GM21529 (cell line): ENCODE results near the gene SERPINA9.
"Not testable (repeated sequence)": the region's sequence is repeated elsewhere in the genome, so short reads cannot be mapped to it uniquely, and the experiment has no call there.

Source experiments
- ATAC-seq: cut with Tn5 transposase; IDR thresholded peaks from one replicate; pipeline ENCODE4 v1.9.1; 2021; ENCODE audit not compliant: unreplicated experiment

SERPINA9 gene

DNA sequence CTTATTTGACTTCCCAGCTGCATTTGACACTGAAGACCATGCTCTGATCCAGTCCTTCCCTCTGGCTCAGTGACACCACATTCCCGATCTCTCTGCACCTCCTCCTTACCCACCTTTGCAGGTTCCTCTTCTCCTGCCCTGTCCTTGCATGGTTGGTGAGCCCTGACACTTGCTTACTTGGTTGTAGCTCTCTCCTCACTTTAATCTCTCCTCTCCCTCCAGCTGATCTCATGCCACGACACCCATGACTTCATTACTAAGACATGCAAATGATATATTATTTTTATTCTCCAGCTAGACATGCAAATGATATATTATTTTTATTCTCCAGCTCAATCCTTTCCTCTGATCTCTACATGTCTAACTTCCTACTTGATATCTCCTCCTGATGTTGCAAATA is at the start of gene SERPINA9:
TSS of gene SERPINA9 (minus strand) at position 175 of the 400 bp plus-strand sequence. CDS start 6,357 bp downstream, outside the sequence.
- ATAC-seq: no peak

DNA sequence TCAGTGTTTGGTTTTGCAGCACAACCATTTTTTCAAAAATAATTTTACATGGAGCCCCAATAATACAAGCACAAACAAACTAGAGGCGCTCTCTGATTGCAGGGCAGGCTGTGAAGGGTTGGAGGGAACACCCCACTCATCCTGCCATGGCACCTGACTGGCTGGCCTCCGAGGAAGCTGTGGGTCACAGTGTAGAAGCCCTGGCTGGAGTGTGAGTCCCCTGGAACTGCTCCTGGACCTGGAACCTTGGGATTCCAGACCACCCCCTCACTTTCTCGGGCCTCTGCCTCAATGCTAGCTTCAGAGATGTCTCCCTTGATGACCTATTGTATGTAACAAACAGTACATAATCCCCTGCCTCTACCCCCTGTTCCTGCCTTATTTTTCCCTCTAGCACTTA is 48.1 kb upstream of the SERPINA9 start:
- no peak for ATAC-seq

- ATAC-seq: no peak
Measured at GRCh38 chr14:94523265-94523664, 47.3 kb upstream of the SERPINA9 start.

DNA sequence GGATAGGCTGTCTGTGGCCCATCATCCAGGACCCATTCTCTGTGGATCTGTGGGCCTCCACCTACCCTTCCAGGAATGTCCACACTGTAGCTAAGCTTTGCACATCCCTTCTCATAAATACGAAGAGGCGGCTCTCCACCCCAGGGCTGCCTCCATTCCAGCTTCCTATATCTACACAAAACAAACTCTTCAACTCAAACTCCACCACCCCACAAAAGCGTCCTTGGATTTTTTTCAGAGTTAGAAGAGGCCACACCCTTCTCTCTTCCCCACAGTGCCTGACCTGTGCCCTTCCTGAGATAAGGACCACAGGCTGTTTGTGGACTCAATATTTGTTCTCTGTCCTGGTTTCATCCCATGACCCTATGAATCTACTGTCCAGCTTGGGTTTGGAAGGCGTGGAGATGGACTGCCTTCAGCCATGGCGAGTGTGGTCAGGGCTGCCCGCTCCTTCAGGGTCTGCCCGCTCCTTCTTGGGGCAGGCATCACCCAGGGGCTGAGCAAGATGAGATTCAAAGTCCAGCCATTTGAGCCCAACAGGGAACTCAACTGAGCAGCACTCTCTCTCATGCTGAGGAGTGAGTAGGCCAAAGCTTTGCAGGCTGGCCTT is 46.2 kb upstream of the SERPINA9 start:
- no peak for ATAC-seq

- ATAC-seq: no peak
Measured at GRCh38 chr14:94521375-94522114, 45.5 kb upstream of the SERPINA9 start.

GRCh38 chr14:94517641-94518257 is 41.8 kb upstream of the SERPINA9 start:
- ATAC-seq: no peak

GRCh38 chr14:94517248-94517640 is 41.2 kb upstream of the SERPINA9 start:
- no peak for ATAC-seq

GRCh38 chr14:94515856-94516255 is 39.9 kb upstream of the SERPINA9 start:
- no peak for ATAC-seq

DNA sequence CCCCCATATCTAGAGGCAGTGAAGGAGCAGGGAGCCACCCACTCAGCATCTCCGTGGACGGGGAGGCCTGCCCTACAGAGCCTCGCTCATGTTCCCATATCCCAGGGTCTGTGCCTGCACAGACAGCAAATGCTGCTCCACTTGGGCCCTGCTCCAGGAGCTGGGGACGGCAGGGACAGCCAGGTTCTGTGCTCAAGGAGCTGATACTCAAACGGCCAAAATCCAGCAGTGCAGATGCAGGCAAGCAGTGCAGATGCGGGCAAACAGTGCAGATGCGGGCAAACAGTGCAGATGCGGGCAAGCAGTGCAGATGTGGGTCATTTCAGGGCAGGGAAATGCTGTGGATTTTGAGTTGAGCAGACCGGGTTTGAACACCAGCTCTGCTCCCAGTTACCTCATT is 39.4 kb upstream of the SERPINA9 start:
- ATAC-seq: no peak

DNA sequence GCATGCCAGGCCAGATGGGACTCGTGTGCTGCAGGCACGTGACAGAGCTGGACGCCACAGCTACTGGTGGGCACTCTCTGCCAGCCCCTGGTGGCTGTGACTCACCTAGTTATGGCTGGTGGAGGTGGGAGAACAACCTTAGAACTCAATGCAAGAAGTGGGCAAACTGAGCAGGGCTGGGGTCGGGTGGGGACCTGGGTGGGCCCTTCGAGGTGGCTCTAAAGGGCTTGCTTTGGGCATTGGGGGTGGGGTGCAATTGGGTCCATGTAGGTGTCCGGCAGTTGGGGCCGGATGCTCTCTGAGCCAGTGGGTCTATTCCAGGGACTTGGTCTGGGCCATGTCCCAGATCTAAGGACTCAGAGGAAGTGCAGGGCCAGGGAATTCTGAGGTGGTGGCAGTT is 38.4 kb upstream of the SERPINA9 start:
- no peak for ATAC-seq

GRCh38 chr14:94510481-94510880 is 34.5 kb upstream of the SERPINA9 start:
- not testable (repeated sequence) for ATAC-seq

GRCh38 chr14:94509356-94509755 is 33.4 kb upstream of the SERPINA9 start, which contains the start of gene SERPINA12:
TSS of gene SERPINA12 (minus strand) at chr14:94509469. CDS start at chr14:94498397, 11,072 bp downstream.
- ATAC-seq: no peak

DNA sequence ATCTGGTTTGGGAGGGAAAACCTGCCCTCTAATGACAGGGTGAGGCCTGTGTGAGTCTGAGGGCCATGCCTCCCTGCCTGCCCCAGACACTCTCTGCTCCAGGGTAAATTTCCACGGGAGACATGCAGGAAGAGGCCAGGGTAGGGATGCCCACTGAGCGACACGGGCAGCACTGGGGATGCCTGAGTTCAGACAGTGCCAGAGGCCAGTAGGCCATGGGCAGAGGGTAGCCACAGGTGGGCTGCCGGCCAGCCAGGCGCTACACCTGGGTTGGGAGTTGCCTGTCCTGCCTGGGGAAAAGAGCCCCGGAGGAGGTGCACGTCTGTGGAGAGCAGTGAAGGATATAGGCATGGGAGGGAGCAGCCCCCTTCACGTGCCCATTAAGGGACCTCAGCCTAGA is 29.6 kb upstream of the SERPINA9 start:
- no peak for ATAC-seq

GRCh38 chr14:94505206-94505605 is 29.2 kb upstream of the SERPINA9 start:
- no peak for ATAC-seq

DNA sequence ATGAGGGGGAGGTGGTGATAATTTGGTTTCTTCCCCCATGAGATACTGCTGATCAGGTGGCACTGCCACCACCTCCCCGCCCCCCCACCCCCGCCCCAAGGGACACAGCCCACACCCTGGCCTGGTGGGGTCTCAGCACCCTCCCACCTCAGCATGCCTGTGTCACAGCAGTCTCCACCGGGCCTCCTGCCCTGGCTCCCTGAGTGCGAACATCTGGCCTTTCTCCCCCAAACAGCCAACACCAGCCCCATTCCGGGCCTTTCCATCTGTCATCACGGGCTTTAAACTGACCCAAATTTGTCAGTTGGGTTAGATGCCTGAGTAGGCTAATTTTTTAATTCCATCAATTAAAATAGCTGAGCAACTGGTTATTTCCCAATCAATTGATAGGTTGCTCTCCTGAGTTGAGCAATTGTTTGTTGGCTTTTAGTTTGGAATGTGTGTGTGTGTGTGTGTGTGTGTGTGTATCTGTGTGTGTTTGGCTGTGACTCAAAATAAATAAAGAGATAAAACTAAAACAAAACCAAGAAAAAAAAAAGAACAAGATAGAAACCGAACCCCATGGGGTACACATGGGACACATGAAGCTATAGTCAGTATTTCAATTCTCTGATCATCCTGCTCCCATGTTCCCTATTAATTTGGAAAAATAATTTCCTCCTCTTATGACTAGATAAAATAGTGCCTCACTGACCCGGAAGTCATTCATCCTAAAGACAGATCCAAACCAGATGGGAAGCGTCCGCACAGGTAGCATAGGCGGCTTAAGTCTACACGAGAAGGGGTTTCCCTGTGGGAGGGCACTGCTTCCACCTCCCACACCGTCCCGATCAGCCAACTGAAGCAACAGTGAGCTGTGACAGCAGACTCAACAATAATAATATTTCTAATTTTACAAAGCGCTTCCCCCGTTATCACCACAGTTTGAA is 25.9 kb upstream of the SERPINA9 start:
- no peak for ATAC-seq

DNA sequence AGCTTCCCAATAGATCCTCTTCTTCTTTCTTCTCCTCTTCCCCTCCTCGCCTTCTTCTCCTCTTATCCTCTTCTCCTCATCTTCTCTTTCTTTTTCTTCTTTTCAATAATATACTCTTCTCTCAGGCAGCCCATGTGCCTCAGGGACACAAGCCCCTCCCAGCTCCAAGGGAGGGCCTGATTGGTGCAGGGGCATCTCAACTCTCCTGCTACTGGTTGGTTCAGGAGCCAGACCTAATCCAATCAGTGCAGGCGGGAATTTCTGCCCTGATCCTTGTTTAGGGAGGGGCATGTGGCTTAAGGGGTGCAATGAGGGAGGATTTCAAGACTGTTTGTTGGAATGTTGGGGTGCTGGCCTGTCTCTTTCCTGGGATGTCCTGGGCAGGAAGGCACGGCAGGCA is 24.3 kb upstream of the SERPINA9 start:
- no peak for ATAC-seq

DNA sequence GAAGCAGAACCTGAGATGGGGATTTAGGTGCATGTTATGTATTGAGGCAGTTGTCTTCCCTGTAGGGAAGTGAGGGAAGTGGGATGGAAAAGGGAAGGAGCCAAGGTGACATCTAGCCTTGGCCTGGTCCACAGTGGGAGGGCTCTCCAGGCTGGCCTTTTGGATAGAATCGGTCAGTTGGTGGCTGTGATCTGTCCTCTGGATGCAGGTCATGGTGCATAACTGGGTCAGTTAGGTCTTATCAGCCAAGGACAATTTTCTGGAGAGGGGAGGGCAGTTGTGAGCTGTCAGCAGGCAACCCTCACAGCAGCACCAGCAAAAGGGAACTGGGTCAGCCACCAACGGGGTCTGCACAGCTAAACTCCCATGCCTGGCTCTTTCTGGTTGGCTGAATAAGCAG is 23.7 kb upstream of the SERPINA9 start:
- ATAC-seq: no peak

- no peak for ATAC-seq
Measured at GRCh38 chr14:94498215-94498614, 22.2 kb upstream of the SERPINA9 start.

DNA sequence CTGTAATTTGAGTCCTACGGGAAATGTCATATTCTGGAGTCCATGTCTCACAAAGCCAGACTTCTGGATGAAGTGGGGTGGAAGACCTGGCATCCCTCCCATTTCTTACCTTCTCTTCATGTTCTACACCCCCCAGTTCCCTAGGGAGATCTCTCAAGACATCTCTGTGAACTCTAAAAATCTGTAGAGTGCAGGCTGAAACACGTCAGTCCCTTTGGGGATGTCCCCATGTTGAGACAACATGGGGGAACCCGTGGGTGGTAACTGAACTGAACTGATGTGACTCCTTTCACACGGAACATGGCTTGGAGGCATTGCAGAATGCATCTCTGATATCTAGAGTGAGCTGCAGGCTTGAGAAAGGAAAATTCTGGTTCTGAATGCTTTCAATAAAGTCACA is 18.1 kb upstream of the SERPINA9 start:
- ATAC-seq: no peak

GRCh38 chr14:94491511-94491910 is 15.5 kb upstream of the SERPINA9 start:
- ATAC-seq: no peak

DNA sequence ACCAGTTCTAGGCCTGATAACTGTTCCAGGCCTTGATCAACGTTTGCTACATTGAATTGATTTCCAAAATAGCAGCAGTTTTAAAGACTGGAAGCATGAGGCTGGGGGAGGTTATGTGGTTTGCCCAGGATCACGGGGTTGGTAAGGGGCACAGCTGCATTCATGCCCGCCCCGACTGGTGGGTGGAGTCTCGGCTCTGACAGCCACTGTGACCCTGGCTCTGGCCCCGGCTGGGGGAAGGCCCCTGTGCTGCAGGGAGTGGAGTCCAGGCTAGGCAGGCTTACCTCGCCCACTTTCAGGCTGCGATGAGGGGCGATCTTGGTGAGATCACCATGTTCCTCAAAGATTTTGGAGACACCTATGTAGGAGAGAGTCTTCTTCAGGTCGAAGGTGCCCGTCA is 13.3 kb upstream of the SERPINA9 start:
- ATAC-seq: no peak
